K562 (cell line): ENCODE results near the gene FAM234A. TPM values are rescaled to one million over a fixed set of nuclear protein-coding genes. Genes with fewer than 3 reads are reported as not detected.
A peak's percentile ranks its signal among the peaks of the same experiment; 100 is the strongest.

ENCODE experiments used
- ATAC-seq: fragments of 200-7000 bp; cut with Tn5 transposase; 3 replicates; pipeline ENCODE4 v1.9.1; 2020; ENCODE audit warnings: moderate library complexity
- BruUV-seq: library from RNA; stranded (reverse); fragments of 400-500 nt; replicated peaks from 2 replicates; lab custom pipeline; 2021; lab: Mats Ljungman, UMichigan
- CTCF ChIA-PET: fragments of 300-600 bp; formaldehyde crosslinking; extraction: SDS; loops from one replicate; lab custom pipeline; 2021; ENCODE audit warnings: low intra/inter-chr PET ratio; lab: Yijun Ruan, JAX
- POLR2A ChIA-PET: fragments of 300-600, 350-650 bp; sonication (Branson Sonifier 250); formaldehyde crosslinking; extraction: SDS; loops from one replicate; lab custom pipeline; 2021; ENCODE audit warnings: antibody characterized with exemption, inconsistent platforms; lab: Yijun Ruan, JAX
- DNase-seq, 4 experiments: peaks; one replicate each; pipeline versions ENCODE4 v3.0.0 to v3.0.0-alpha.2; 2011 to 2018; ENCODE audit warnings: low spot score in 3 of 4, mixed read lengths in 3 of 4; ENCODE audit errors: extremely low read depth in 1 of 4
- FAIRE-seq: peaks from 2 replicates; lab custom pipeline; 2011; peaks lifted over from hg19 to GRCh38; lab: Jason Lieb, UNC
- H2AFZ ChIP-seq: 2 replicates; pipeline ENCODE4 v1.6.0; 2011; ENCODE audit warnings: low read depth, low read length, control low read depth, inconsistent platforms
- H3K27ac ChIP-seq: fragments of 200-600 bp; 3 replicates; pipeline ENCODE4 v1.8.0; 2011; ENCODE audit warnings: low read depth, mild to moderate bottlenecking, control low read depth, inconsistent platforms, low read length, moderate library complexity, mixed read lengths; ENCODE audit errors: extremely low read depth
- H3K27me3 ChIP-seq, 2 experiments: fragments of 300-600 bp in 1 of 2; 2 replicates in 1 of 2; 3 replicates in 1 of 2; pipeline versions ENCODE4 v1.6.0 to v1.8.0; 2011; ENCODE audit warnings: inconsistent platforms in 2 of 2, low read length in 2 of 2, mild to moderate bottlenecking in 1 of 2, mixed read lengths in 1 of 2, moderate library complexity in 1 of 2; ENCODE audit not compliant: control insufficient read depth in 2 of 2, insufficient read depth in 2 of 2
- H3K36me3 ChIP-seq: fragments of 300-600 bp; 3 replicates; pipeline ENCODE4 v1.8.0; 2011; ENCODE audit warnings: mild to moderate bottlenecking, low read length, inconsistent platforms; ENCODE audit not compliant: control insufficient read depth, insufficient read depth
- H3K4me1 ChIP-seq, 2 experiments: fragments of 200-600 bp in 1 of 2; replicated peaks in 1 of 2; 2 replicates in 1 of 2; 3 replicates in 1 of 2; pipeline versions ENCODE4 v1.5.1 to v1.8.0; 2011; ENCODE audit warnings: inconsistent platforms in 2 of 2, low read length in 2 of 2, mild to moderate bottlenecking in 1 of 2, mixed read lengths in 1 of 2, moderate library complexity in 1 of 2; ENCODE audit not compliant: control insufficient read depth in 2 of 2, insufficient read depth in 2 of 2
- H3K4me2 ChIP-seq: 2 replicates; pipeline ENCODE4 v1.6.1; 2011; ENCODE audit warnings: low read length, control low read depth, inconsistent platforms, mixed read lengths; ENCODE audit not compliant: insufficient read depth
- H3K4me3 ChIP-seq: fragments of 200-600 bp; sonication (generic), shearing (Covaris generic); 2 replicates; pipeline ENCODE4 v1.5.1; 2016; ENCODE audit warnings: control low read depth, inconsistent platforms
- H3K79me2 ChIP-seq: fragments of 200-600 bp; 3 replicates; pipeline ENCODE4 v1.8.0; 2011; ENCODE audit warnings: low read length, inconsistent platforms; ENCODE audit not compliant: control insufficient read depth, insufficient read depth
- H3K9ac ChIP-seq, 2 experiments: 2 replicates each; pipeline versions ENCODE4 v1.6.0 to v1.6.1; 2011; ENCODE audit warnings: low read depth in 2 of 2, low read length in 2 of 2, control low read depth in 1 of 2, inconsistent platforms in 1 of 2, mild to moderate bottlenecking in 1 of 2, mixed read lengths in 1 of 2; ENCODE audit not compliant: insufficient read depth in 1 of 2
- H3K9me1 ChIP-seq: one replicate; pipeline ENCODE4 v1.6.0; 2011; ENCODE audit warnings: inconsistent platforms, mild to moderate bottlenecking, low read length, moderate library complexity; ENCODE audit not compliant: control insufficient read depth, insufficient read depth
- H3K9me3 ChIP-seq: replicated peaks from 2 replicates; pipeline ENCODE4 v1.5.1; 2011; ENCODE audit warnings: low read depth, low read length, inconsistent platforms; ENCODE audit not compliant: control insufficient read depth, insufficient read depth
- H4K20me1 ChIP-seq: replicated peaks from 2 replicates; pipeline ENCODE4 v1.6.1; 2011; ENCODE audit warnings: low read length, inconsistent platforms, mixed read lengths; ENCODE audit not compliant: control insufficient read depth, insufficient read depth
- E2F4 ChIP-seq: sonication (generic); formaldehyde crosslinking; IDR thresholded peaks from 2 replicates; pipeline ENCODE4 v1.8.0; 2022; ENCODE audit warnings: mild to moderate bottlenecking, low read depth, missing genetic modification reagents
- FOS ChIP-seq: IDR thresholded peaks from 3 replicates; pipeline ENCODE4 v1.6.1; 2011; ENCODE audit not compliant: insufficient read length; ENCODE audit errors: extremely low read depth
- KDM1A ChIP-seq, 2 experiments: fragments of 450-650 bp; IDR thresholded peaks; 2 replicates each; pipeline ENCODE4 v1.6.1; 2016; ENCODE audit warnings: mild to moderate bottlenecking in 2 of 2
- KLF13 ChIP-seq: fragments of 450-650 bp; IDR thresholded peaks from 2 replicates; pipeline ENCODE4 v1.6.1; 2016; ENCODE audit warnings: missing genetic modification characterization, low read depth, mild to moderate bottlenecking, missing compliant biosample characterization, moderate library complexity, borderline replicate concordance
- NFYB ChIP-seq: IDR thresholded peaks from 2 replicates; pipeline ENCODE4 v1.6.1; 2011; ENCODE audit warnings: mild to moderate bottlenecking, moderate library complexity; ENCODE audit not compliant: insufficient read length; ENCODE audit errors: extremely low read depth
- PTRF ChIP-seq: fragments of 450-650 bp; IDR thresholded peaks from 2 replicates; pipeline ENCODE4 v1.6.1; 2016; ENCODE audit warnings: mild to moderate bottlenecking, missing genetic modification characterization, missing compliant biosample characterization
- TBP ChIP-seq: optimal IDR thresholded peaks from 2 replicates; pipeline ENCODE3; 2011; ENCODE audit warnings: low read depth, low read length, improper control_type of control experiment
- TRIM28 ChIP-seq: fragments of 450-650 bp; IDR thresholded peaks from 2 replicates; pipeline ENCODE4 v1.6.1; 2017
- UBTF ChIP-seq, 2 experiments: IDR thresholded peaks; 2 replicates each; pipeline ENCODE4 v1.6.1; 2012; ENCODE audit warnings: improper control_type of control experiment in 2 of 2, low read depth in 2 of 2, low read length in 2 of 2, borderline replicate concordance in 1 of 2
- USF1 ChIP-seq: sonication (generic); formaldehyde crosslinking; IDR thresholded peaks from 2 replicates; pipeline ENCODE4 v1.9.0; 2022; ENCODE audit warnings: mild to moderate bottlenecking, missing genetic modification reagents
- ZBTB49 ChIP-seq: sonication (generic); formaldehyde crosslinking; IDR thresholded peaks from 2 replicates; pipeline ENCODE4 v1.8.0; 2022; ENCODE audit warnings: missing genetic modification reagents, mild to moderate bottlenecking, borderline replicate concordance
- ZNF224 ChIP-seq: sonication (generic); formaldehyde crosslinking; IDR thresholded peaks from 2 replicates; pipeline ENCODE4 v1.8.0; 2022; ENCODE audit warnings: mild to moderate bottlenecking, missing genetic modification reagents
- ZNF263 ChIP-seq: sonication (generic); formaldehyde crosslinking; IDR thresholded peaks from 2 replicates; pipeline ENCODE4 v1.8.0; 2022; ENCODE audit warnings: mild to moderate bottlenecking, missing genetic modification reagents, borderline replicate concordance
- ZNF551 ChIP-seq: fragments of 250-450 bp; sonication (Bioruptor Pico); IDR thresholded peaks from 2 replicates; pipeline ENCODE4 v1.5.0; 2021; ENCODE audit warnings: mild to moderate bottlenecking, moderate library complexity
- ZNF583 ChIP-seq: fragments of 250-450 bp; sonication (Bioruptor Pico); IDR thresholded peaks from 2 replicates; pipeline ENCODE4 v1.4.0; 2020
- ZNF586 ChIP-seq: fragments of 450-650 bp; formaldehyde crosslinking; conservative IDR thresholded peaks from 2 replicates; pipeline ENCODE4 v1.4.0; 2020; ENCODE audit warnings: mild to moderate bottlenecking, moderate library complexity
- WGBS: fragments of 100-300 bp; shearing (Covaris generic); methylation state at CpG from one replicate; pipeline ENCODE4 v1.1.6; 2016; ENCODE audit warnings: low coverage, mixed read lengths; ENCODE audit not compliant: insufficient coverage; ENCODE audit errors: missing lambda C conversion rate; 5-methylcytosine and 5-hydroxymethylcytosine counted together
- in situ Hi-C: fragments of 300-500 bp; cut with MboI; formaldehyde crosslinking; loops from 4 replicates; pipeline ENCODE4 v1.15.0; 2018; ENCODE audit warnings: inconsistent platforms, mixed read lengths
- intact Hi-C: fragments of 100-400 bp; cut with micrococcal nuclease; formaldehyde crosslinking; loops from 2 replicates; pipeline ENCODE4 v1.14.2; 2022
- polyA plus RNA-seq, 8 experiments: library from polyadenylated mRNA; depleted of rRNA in 4 of 8; stranded (reverse) in 5 of 8; unstranded in 3 of 8; fragments of >200 nt; fragmentation: Nextera tagmentation in 2 of 8; fragmentation: Illumina TruSeq in 1 of 8; extraction: Ambion mirVana in 2 of 8; extraction: Trizol in 1 of 8; gene quantifications; 2 replicates each; pipeline versions ENCODE4 v1.2.1 to v1.2.3, GENCODE V29; 2011 to 2014; ENCODE audit warnings: inconsistent platforms in 1 of 8, missing spikeins in 1 of 8
- total RNA-seq, 7 experiments: library from RNA; depleted of rRNA in 6 of 7; stranded (reverse); fragments of >200 nt in 6 of 7; fragmentation: Illumina TruSeq in 2 of 7; extraction: Trizol in 2 of 7; gene quantifications; 2 replicates each; pipeline versions ENCODE4 v1.2.1 to v1.2.3, GENCODE V29; 2011 to 2021; ENCODE audit warnings: low replicate concordance in 1 of 7

Gene FAM234A
- total and polyA plus RNA-seq, 9 of the 15 experiments (the other 6 are each of a cell fraction or from before 2014, with no cell fraction given), result 1.0 to 47.9 (median 15.0) TPM

- Histone ChIP-seq H3K9me3 (no peaks in the 10 kb centered on the region), H3K4me2 (peak overlapping the region; percentile 38; the same call in 1 of the 2 replicates), H3K27ac (peak overlapping the region; percentile 58; the same call in 2 of the 3 replicates), H3K4me3 (no peak overlapping the region), H3K27me3 (no peaks in the 10 kb centered on the region), H4K20me1 (no peaks in the 10 kb centered on the region), H3K36me3 (no peaks in the 10 kb centered on the region), H3K9ac (0 out of 4 replicates have a peak overlapping the region, but pooled peaks of 1 of the 2 experiments have one; percentile 10), H3K79me2 (peaks cover 35% of the 10 kb centered on the region), H3K9me1 (no peaks in the 10 kb centered on the region), H2AFZ (peak overlapping the region; percentile 44; the same call in 1 of the 2 replicates), H3K4me1 (peaks cover 22 to 31% of the 10 kb centered on the region in 2 experiments)
- intact Hi-C loops, result no loop called here
- no peak for DNase-seq
- WGBS, result 51% methylated on average over 8 of the region's 10 CpGs
- TF ChIP-seq KDM1A (IDR thresholded peaks at IDR 0.05) (no peak), UBTF (IDR thresholded peaks at IDR 0.05; ENCODE audit: borderline replicate concordance in 1 of 2, low read depth in 2 of 2, low read length in 2 of 2) (no peak), USF1 (CRISPR knock-in tag) (no peak), ZNF586 (CRISPR knock-in tag) (no peak), ZBTB49 (CRISPR knock-in tag) (no peak), ZNF224 (CRISPR knock-in tag) (no peak), ZNF263 (CRISPR knock-in tag) (no peak), KLF13 (no peak), E2F4 (no peak), ZNF551 (CRISPR knock-in tag) (no peak), PTRF (tag) (no peak), TRIM28 (no peak), NFYB (no peak), TBP (no peak), FOS (no peak), ZNF583 (CRISPR knock-in tag) (no peak)
- peak; percentile 76 for FAIRE-seq
- POLR2A ChIA-PET, result interaction anchor here (0.6 to 3.7 kb wide), 4 partner anchors 12 to 442 kb away, joined by 3 to 14 read pairs (median 3); partner anchors contain the start of gene JMJD8
- BruUV-seq, result no TSS peak
- no peak for ATAC-seq
- CTCF ChIA-PET, result no interaction called here
- in situ Hi-C loops, result no loop called here
These were observed 7.7 kb downstream of the FAM234A start for GRCh38 chr16:242281-242680.
